Neural progenitor cell (in vitro differentiated cells): Measurements from ENCODE around the gene SDCCAG8. TPM values are rescaled to one million over a fixed set of nuclear protein-coding genes. Genes with fewer than 3 reads are reported as not detected.

Experiments used
- DNase-seq: peaks from one replicate; pipeline ENCODE4 v3.0.0-alpha.2; 2016; ENCODE audit warnings: low spot score
- H2AFZ ChIP-seq: fragments of 200-600 bp; sonication (generic); replicated peaks from 2 replicates; pipeline ENCODE4 v1.6.1; 2016; ENCODE audit warnings: antibody characterized with exemption
- H3F3A ChIP-seq: fragments of 200-600 bp; sonication (generic); 2 replicates; pipeline ENCODE4 v1.6.1; 2016; ENCODE audit warnings: antibody characterized with exemption, low read depth
- H3K27ac ChIP-seq: fragments of 200-600 bp; sonication (generic); 2 replicates; pipeline ENCODE4 v1.5.1; 2016; ENCODE audit warnings: mild to moderate bottlenecking
- H3K27me3 ChIP-seq: fragments of 200-600 bp; sonication (generic); 2 replicates; pipeline ENCODE4 v1.6.1; 2016; ENCODE audit warnings: mild to moderate bottlenecking, moderate library complexity
- H3K36me3 ChIP-seq: fragments of 200-600 bp; sonication (generic); 2 replicates; pipeline ENCODE4 v1.5.1; 2016
- H3K4me1 ChIP-seq: fragments of 200-600 bp; sonication (generic); 2 replicates; pipeline ENCODE4 v1.6.1; 2016; ENCODE audit warnings: mixed run types
- H3K4me2 ChIP-seq: fragments of 200-600 bp; sonication (generic); 2 replicates; pipeline ENCODE4 v1.6.1; 2016
- H3K4me3 ChIP-seq: fragments of 200-600 bp; sonication (generic); 2 replicates; pipeline ENCODE4 v1.5.1; 2016
- H3K79me2 ChIP-seq: fragments of 200-600 bp; sonication (generic); 2 replicates; pipeline ENCODE4 v1.6.1; 2016; ENCODE audit warnings: low read depth
- H3K9ac ChIP-seq: fragments of 200-600 bp; sonication (generic); 2 replicates; pipeline ENCODE4 v1.6.1; 2016
- H3K9me3 ChIP-seq: fragments of 200-600 bp; sonication (generic); 2 replicates; pipeline ENCODE4 v1.5.1; 2016; ENCODE audit warnings: low read depth
- H4K20me1 ChIP-seq: fragments of 200-600 bp; sonication (generic); 2 replicates; pipeline ENCODE4 v1.6.1; 2016; ENCODE audit warnings: low read depth
- H3K27ac Mint-ChIP-seq: 3 replicates; pipeline ENCODE4 v1.8.0; 2021; ENCODE audit warnings: mixed read lengths
- H3K27me3 Mint-ChIP-seq: 2 replicates; pipeline ENCODE4 v1.8.0; 2022; ENCODE audit warnings: low read depth, mild to moderate bottlenecking, inconsistent platforms, moderate library complexity, mixed read lengths; ENCODE audit not compliant: insufficient read depth
- H3K36me3 Mint-ChIP-seq: 3 replicates; pipeline ENCODE4 v1.8.0; 2021; ENCODE audit warnings: mixed read lengths
- H3K4me1 Mint-ChIP-seq: 3 replicates; pipeline ENCODE4 v1.8.0; 2021; ENCODE audit warnings: mixed read lengths
- H3K4me3 Mint-ChIP-seq: 3 replicates; pipeline ENCODE4 v1.8.0; 2021; ENCODE audit warnings: mild to moderate bottlenecking, moderate library complexity, mixed read lengths
- H3K9me3 Mint-ChIP-seq: 3 replicates; pipeline ENCODE4 v1.8.0; 2020; ENCODE audit warnings: mixed read lengths
- CTCF ChIP-seq: fragments of 200-600 bp; sonication (generic); IDR thresholded peaks from 2 replicates; pipeline ENCODE4 v1.5.1; 2017; ENCODE audit warnings: antibody characterized with exemption, mild to moderate bottlenecking
- EZH2 ChIP-seq: fragments of 200-600 bp; sonication (generic); IDR thresholded peaks from 2 replicates; pipeline ENCODE4 v1.6.1; 2017; ENCODE audit warnings: antibody characterized with exemption, mild to moderate bottlenecking, moderate library complexity
- EZH2phosphoT487 ChIP-seq: fragments of 200-600 bp; sonication (generic); IDR thresholded peaks from 2 replicates; pipeline ENCODE4 v1.6.1; 2017; ENCODE audit warnings: antibody characterized with exemption
- total RNA-seq: library from RNA; depleted of rRNA; stranded (reverse); fragments of >200 nt; gene quantifications from 2 replicates; pipeline ENCODE4 v1.2.3, GENCODE V29; 2015; ENCODE audit warnings: low replicate concordance

SDCCAG8 gene
- total RNA-seq, 1 donor from 2014 or later, result 30.3 TPM

GRCh38 chr1:243364330-243364729 is 108.5 kb downstream of the SDCCAG8 start:
- H3K4me1 Mint-ChIP-seq, result no peaks in the 10 kb centered on the region
- Histone ChIP-seq H3K9ac (no peak overlapping the region), H3K9me3 (no peaks in the 10 kb centered on the region), H3K27me3 (no peaks in the 10 kb centered on the region), H3F3A (no peaks in the 10 kb centered on the region), H3K36me3 (no peaks in the 10 kb centered on the region), H2AFZ (no peak overlapping the region), H3K4me1 (no peaks in the 10 kb centered on the region), H3K4me2 (no peak overlapping the region), H3K79me2 (no peaks in the 10 kb centered on the region), H3K27ac (no peak overlapping the region), H4K20me1 (no peaks in the 10 kb centered on the region), H3K4me3 (no peak overlapping the region)
- DNase-seq, result no peak
- H3K27ac Mint-ChIP-seq, result no peak overlapping the region
- TF ChIP-seq EZH2phosphoT487 (no peak), CTCF (no peak), EZH2 (no peak)
- no peaks in the 10 kb centered on the region for H3K27me3 Mint-ChIP-seq
- H3K36me3 Mint-ChIP-seq, result peaks cover 2% of the 10 kb centered on the region
- no peaks in the 10 kb centered on the region for H3K9me3 Mint-ChIP-seq
- H3K4me3 Mint-ChIP-seq, result no peak overlapping the region

GRCh38 chr1:243364866-243365265 is 109.0 kb downstream of the SDCCAG8 start:
- Mint-ChIP-seq H3K36me3 (peaks cover 2% of the 10 kb centered on the region), H3K27me3 (no peaks in the 10 kb centered on the region), H3K4me1 (no peaks in the 10 kb centered on the region), H3K4me3 (no peak overlapping the region), H3K27ac (no peak overlapping the region), H3K9me3 (no peaks in the 10 kb centered on the region)
- no peaks in the 10 kb centered on the region for H3K79me2 ChIP-seq
- H3K27me3 ChIP-seq, result no peaks in the 10 kb centered on the region
- no peak for TF ChIP-seq CTCF
- TF ChIP-seq EZH2phosphoT487, result no peak
- no peak for TF ChIP-seq EZH2
- H3K27ac ChIP-seq, result no peak overlapping the region
- no peaks in the 10 kb centered on the region for H4K20me1 ChIP-seq
- H3K4me2 ChIP-seq, result no peak overlapping the region
- H3K36me3 ChIP-seq, result no peaks in the 10 kb centered on the region
- no peaks in the 10 kb centered on the region for H3K4me1 ChIP-seq
- H3K9ac ChIP-seq, result no peak overlapping the region
- no peaks in the 10 kb centered on the region for H3K9me3 ChIP-seq
- no peak for DNase-seq
- no peak overlapping the region for H3K4me3 ChIP-seq
- no peak overlapping the region for H2AFZ ChIP-seq
- no peaks in the 10 kb centered on the region for H3F3A ChIP-seq

- Histone ChIP-seq H3K9ac (no peak overlapping the region), H3K4me2 (no peak overlapping the region), H2AFZ (no peak overlapping the region), H3K4me1 (no peaks in the 10 kb centered on the region), H3K27ac (no peak overlapping the region), H3K27me3 (no peaks in the 10 kb centered on the region), H4K20me1 (no peaks in the 10 kb centered on the region), H3K36me3 (no peaks in the 10 kb centered on the region), H3K4me3 (no peak overlapping the region), H3K79me2 (no peaks in the 10 kb centered on the region), H3F3A (no peaks in the 10 kb centered on the region), H3K9me3 (no peaks in the 10 kb centered on the region)
- no peaks in the 10 kb centered on the region for H3K4me1 Mint-ChIP-seq
- no peak overlapping the region for H3K4me3 Mint-ChIP-seq
- TF ChIP-seq EZH2 (no peak), CTCF (no peak), EZH2phosphoT487 (no peak)
- H3K27me3 Mint-ChIP-seq, result no peaks in the 10 kb centered on the region
- no peaks in the 10 kb centered on the region for H3K9me3 Mint-ChIP-seq
- no peak for DNase-seq
- no peaks in the 10 kb centered on the region for H3K36me3 Mint-ChIP-seq
- H3K27ac Mint-ChIP-seq, result no peak overlapping the region
Observed at GRCh38 chr1:243367314-243367713, 111.5 kb downstream of the SDCCAG8 start.

- H3K27ac ChIP-seq, result no peak overlapping the region
- peaks cover 9% of the 10 kb centered on the region for H3K9me3 ChIP-seq
- Mint-ChIP-seq H3K27me3 (no peaks in the 10 kb centered on the region), H3K4me3 (no peak overlapping the region), H3K9me3 (peaks cover 10% of the 10 kb centered on the region), H3K4me1 (peaks cover 9% of the 10 kb centered on the region), H3K36me3 (no peaks in the 10 kb centered on the region), H3K27ac (no peak overlapping the region)
- peaks cover 8% of the 10 kb centered on the region for H3K4me1 ChIP-seq
- H3K79me2 ChIP-seq, result no peaks in the 10 kb centered on the region
- no peaks in the 10 kb centered on the region for H3K36me3 ChIP-seq
- no peaks in the 10 kb centered on the region for H3F3A ChIP-seq
- no peaks in the 10 kb centered on the region for H3K27me3 ChIP-seq
- no peak overlapping the region for H3K4me3 ChIP-seq
- H2AFZ ChIP-seq, result no peak overlapping the region
- H3K4me2 ChIP-seq, result no peak overlapping the region
- H3K9ac ChIP-seq, result no peak overlapping the region
- no peaks in the 10 kb centered on the region for H4K20me1 ChIP-seq
- no peak for TF ChIP-seq EZH2phosphoT487
- no peak for TF ChIP-seq CTCF
- TF ChIP-seq EZH2, result no peak
- no peak for DNase-seq
Observed at GRCh38 chr1:243374412-243374811, 118.6 kb downstream of the SDCCAG8 start.
